Lower lobe of right lung (tissue), 2 donors: ENCODE measurements around the gene CSTB. TPM values are rescaled to one million over a fixed set of nuclear protein-coding genes. Genes with fewer than 3 reads are reported as not detected.
A peak's percentile ranks its signal among the peaks of the same experiment; 100 is the strongest.

Source experiments
- ATAC-seq, 2 donors: fragments of 200-7000 bp; cut with Tn5 transposase; one replicate each; pipeline ENCODE4 v1.9.1; 2020 to 2022; ENCODE audit warnings: mild to moderate bottlenecking in 2 of 2, moderate library complexity in 2 of 2
- DNase-seq: peaks from one replicate; pipeline ENCODE4 v3.0.0-alpha.2; 2020
- H3K27ac ChIP-seq: fragments of 200-600 bp; one replicate; pipeline ENCODE4 v1.8.0; 2022
- H3K27me3 ChIP-seq: fragments of 200-600 bp; one replicate; pipeline ENCODE4 v1.8.0; 2022; ENCODE audit warnings: low read depth
- H3K36me3 ChIP-seq: fragments of 200-600 bp; one replicate; pipeline ENCODE4 v1.8.0; 2022; ENCODE audit warnings: mild to moderate bottlenecking
- H3K4me1 ChIP-seq: fragments of 200-600 bp; one replicate; pipeline ENCODE4 v1.8.0; 2022
- H3K4me3 ChIP-seq: fragments of 200-600 bp; one replicate; pipeline ENCODE4 v1.8.0; 2022; ENCODE audit warnings: mild to moderate bottlenecking
- H3K9me3 ChIP-seq: fragments of 200-600 bp; one replicate; pipeline ENCODE4 v1.8.0; 2022
- CTCF ChIP-seq: fragments of 200-600 bp; IDR thresholded peaks from one replicate; pipeline ENCODE4 v1.8.0; 2022; ENCODE audit warnings: antibody characterized with exemption, mild to moderate bottlenecking
- intact Hi-C: fragments of 100-400 bp; cut with DNase I; formaldehyde crosslinking; loops from one replicate; pipeline ENCODE4 v1.11.0; 2022
- total RNA-seq: library from RNA; stranded (reverse); fragmentation: NEBNext Ultra II Directional; extraction: Animal tissue kit (Norgen Biotek cat#: 25700); gene quantifications from one replicate; pipeline ENCODE4 v1.2.1, GENCODE V29; 2021
- donor health status: DM: no; HTN: yes; CAD: no; lungs with severe emphysema.

Gene CSTB
- total RNA-seq, 1 donor from 2014 or later: 154 TPM

- DNase-seq (peak; percentile 94), ATAC-seq (peak; percentile 97 to 99)
- Histone ChIP-seq H3K36me3 (peaks cover 33% of the 10 kb centered on the region), H3K4me1 (peaks cover 20% of the 10 kb centered on the region), H3K27me3 (no peaks in the 10 kb centered on the region), H3K4me3 (peak within 1 kb of the TSS; percentile 80), H3K27ac (peak within 1 kb of the TSS; percentile 90), H3K9me3 (no peaks in the 10 kb centered on the region)
- TF ChIP-seq CTCF: peak; percentile 99
- intact Hi-C loops: no loop called here
These were observed 13.3 kb upstream of the CSTB start, which contains the start of gene RRP1 for GRCh38 chr21:43789276-43790009. RRP1 (plus strand) TSS chr21:43789577; CDS start chr21:43789630, 53 bp downstream.

- intact Hi-C loops: no loop called here
- TF ChIP-seq CTCF: no peak
These were observed 10.8 kb upstream of the CSTB start for GRCh38 chr21:43786807-43787440.

GRCh38 chr21:43786300-43786806 lies 10.2 kb upstream of the CSTB start:
- Histone ChIP-seq H3K4me1 (peaks cover 31% of the 10 kb centered on the region), H3K27ac (no peak overlapping the region), H3K36me3 (peaks cover 2% of the 10 kb centered on the region), H3K27me3 (no peaks in the 10 kb centered on the region), H3K4me3 (no peak overlapping the region), H3K9me3 (no peaks in the 10 kb centered on the region)
- ATAC-seq: no peak
- intact Hi-C loops: no loop called here
- no peak for TF ChIP-seq CTCF
- DNase-seq: no peak

More at GRCh38 chr21:43786807-43787440, 10.8 kb upstream of the CSTB start:
- H3K27ac ChIP-seq: no peak overlapping the region
- peaks cover 8% of the 10 kb centered on the region for H3K36me3 ChIP-seq
- ATAC-seq (no peak), DNase-seq (no peak)
- H3K9me3 ChIP-seq: no peaks in the 10 kb centered on the region
- H3K4me1 ChIP-seq: peaks cover 31% of the 10 kb centered on the region
- H3K4me3 ChIP-seq: no peak overlapping the region
- H3K27me3 ChIP-seq: no peaks in the 10 kb centered on the region

GRCh38 chr21:43785134-43785533 lies 9.0 kb upstream of the CSTB start:
- Histone ChIP-seq H3K4me3 (no peak overlapping the region), H3K27ac (no peak overlapping the region), H3K36me3 (no peaks in the 10 kb centered on the region), H3K27me3 (no peaks in the 10 kb centered on the region), H3K9me3 (no peaks in the 10 kb centered on the region), H3K4me1 (peaks cover 19% of the 10 kb centered on the region)
- intact Hi-C loops: no loop called here
- ATAC-seq: no peak
- no peak for TF ChIP-seq CTCF
- no peak for DNase-seq

GRCh38 chr21:43783098-43783700 lies 7.1 kb upstream of the CSTB start:
- peak; percentile 75 to 84 for ATAC-seq
- no peak for DNase-seq
- Histone ChIP-seq H3K27me3 (no peaks in the 10 kb centered on the region), H3K4me3 (no peak overlapping the region), H3K27ac (peak overlapping the region; percentile 58), H3K9me3 (no peaks in the 10 kb centered on the region), H3K36me3 (no peaks in the 10 kb centered on the region), H3K4me1 (peaks cover 11% of the 10 kb centered on the region)
- intact Hi-C loops: no loop called here
- TF ChIP-seq CTCF: no peak
